ENCODE measurements around the gene SAMD4B. TPM values are rescaled to one million over a fixed set of nuclear protein-coding genes. Genes with fewer than 3 reads are reported as not detected.

SAMD4B gene
- total and polyA plus RNA-seq, 2 of the 8 experiments (the other 6 are each of a cell fraction or from before 2014, with no cell fraction given): 137 to 158 TPM

DNA sequence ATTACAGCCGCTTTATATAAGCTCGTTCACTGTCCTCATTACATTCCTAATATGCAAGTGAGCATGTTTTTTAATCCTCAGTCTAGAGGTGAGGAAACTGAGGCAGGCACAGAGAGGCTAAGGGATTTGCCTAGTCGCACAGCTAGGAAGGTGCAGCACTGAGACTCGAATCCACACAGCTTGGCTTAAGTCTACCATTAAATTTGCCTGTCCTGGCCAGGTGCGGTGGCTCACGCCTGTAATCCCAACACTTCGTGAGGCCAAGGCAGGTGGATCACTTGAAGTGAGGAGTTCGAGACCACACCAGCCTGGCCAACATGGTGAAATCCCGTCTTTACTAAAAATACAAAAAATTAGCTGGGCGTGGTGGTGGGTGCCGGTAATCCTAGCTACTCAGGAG is 85.5 kb downstream of the SAMD4B start:
- H3K4me1 ChIP-seq (replicated peaks in 1 of 4; ENCODE audit: control insufficient read depth in 3 of 4, insufficient read depth in 4 of 4, low read length in 3 of 4): peaks cover 5 to 18% (median 13%) of the 10 kb centered on the region in 4 experiments
- H3K23ac ChIP-seq (ENCODE audit: insufficient read length): no peak overlapping the region
- FAIRE-seq: no peak
- H3K79me1 ChIP-seq (ENCODE audit: low read depth, low read length): no peaks in the 10 kb centered on the region
- ChIA-PET POLR2A (ENCODE audit: partially characterized antibody) (interaction anchor here (0.5 to 47.8 kb wide), 18 partner anchors 4 to 313 kb away, joined by 3 to 1154 read pairs (median 6); partner anchors contain the start of genes EID2, MED29, PAF1 and PLEKHG2), CTCF (ENCODE audit: partially characterized antibody) (interaction anchor here (0.8 to 3.1 kb wide), 7 partner anchors 8 to 47 kb away, joined by 3 to 16 read pairs (median 11); partner anchors contain the start of gene PLEKHG2)
- H3K4ac ChIP-seq (replicated peaks; ENCODE audit: insufficient read length, low read depth, low read length): no peak overlapping the region
- no peak overlapping the region for H2AFZ ChIP-seq (ENCODE audit: low read length)
- DNase-seq (ENCODE audit: low read depth in 1 of 2, low spot score in 2 of 2): peak in 1 of 2 experiments; percentile 48
- no peaks in the 10 kb centered on the region for H3K79me2 ChIP-seq (ENCODE audit: control insufficient read depth in 1 of 2, insufficient read depth in 2 of 2, low read length in 2 of 2)
- no peak overlapping the region for H3K4me3 ChIP-seq (ENCODE audit: extremely low read depth in 1 of 4, insufficient read depth in 2 of 4, low read depth in 3 of 4, low read length in 4 of 4)
- no peak overlapping the region; the same call in 1 of the 2 replicates for H3K18ac ChIP-seq (ENCODE audit: extremely low read depth, low read length)
- H3K27me3 ChIP-seq (replicated peaks in 1 of 4; ENCODE audit: control insufficient read depth in 3 of 4, extremely low read depth in 1 of 4, insufficient read depth in 3 of 4, low read length in 3 of 4): no peaks in the 10 kb centered on the region
- H2BK12ac ChIP-seq (ENCODE audit: low read depth, low read length): peak overlapping the region; percentile 5; the same call in 1 of the 2 replicates
- H3K27ac ChIP-seq (ENCODE audit: low read depth, low read length): peak overlapping the region; percentile 48; the same call in 1 of the 2 replicates
- H3K36me3 ChIP-seq (ENCODE audit: control insufficient read depth in 2 of 4, insufficient read depth in 4 of 4, low read length in 3 of 4): peaks cover 15 to 35% (median 24%) of the 10 kb centered on the region in 4 experiments
- no peak overlapping the region for H2BK120ac ChIP-seq (replicated peaks; ENCODE audit: low read depth, low read length)
- no peak for TF ChIP-seq HDAC6 (IDR thresholded peaks at IDR 0.05; ENCODE audit: low read depth, low read length)
- TF ChIP-seq BRCA1 (IDR thresholded peaks at IDR 0.05; ENCODE audit: low read depth, low read length): no peak
- no peak for TF ChIP-seq POLR2A (IDR thresholded peaks at IDR 0.05; ENCODE audit: control extremely low read depth in 1 of 2, low read depth in 2 of 2, low read length in 2 of 2)
- no peak for TF ChIP-seq POLR2AphosphoS5 (IDR thresholded peaks at IDR 0.05; ENCODE audit: low read depth, low read length)
- no peak for TF ChIP-seq POU5F1 (IDR thresholded peaks at IDR 0.05; ENCODE audit: low read depth, low read length)
- TF ChIP-seq SP4 (IDR thresholded peaks at IDR 0.05; ENCODE audit: low read length): no peak
- no peak for TF ChIP-seq SIX5 (IDR thresholded peaks at IDR 0.05; ENCODE audit: low read depth, low read length)
- TF ChIP-seq, protein P1, sequence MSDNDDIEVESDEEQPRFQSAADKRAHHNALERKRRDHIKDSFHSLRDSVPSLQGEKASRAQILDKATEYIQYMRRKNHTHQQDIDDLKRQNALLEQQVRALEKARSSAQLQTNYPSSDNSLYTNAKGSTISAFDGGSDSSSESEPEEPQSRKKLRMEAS (IDR thresholded peaks at IDR 0.05): no peak
- TF ChIP-seq NANOG (IDR thresholded peaks at IDR 0.05; ENCODE audit: insufficient read depth, low read depth, low read length, poor library complexity, severe bottlenecking): no peak
- TF ChIP-seq PHF8 (conservative IDR thresholded peaks at IDR 0.05; ENCODE audit: low read depth, low read length): no peak
- no peak for TF ChIP-seq EZH2 (IDR thresholded peaks at IDR 0.05; ENCODE audit: low read depth, low read length, severe bottlenecking)
- TF ChIP-seq BCL11A (IDR thresholded peaks at IDR 0.05; ENCODE audit: low read depth in 2 of 2, low read length in 2 of 2): no peak
- no peak for TF ChIP-seq SP1 (IDR thresholded peaks at IDR 0.05; ENCODE audit: low read depth, low read length)
- TF ChIP-seq TCF12 (IDR thresholded peaks at IDR 0.05; ENCODE audit: low read depth, low read length): no peak
- no peak for TF ChIP-seq CBX5 (IDR thresholded peaks at IDR 0.05; ENCODE audit: low read depth, low read length)
- no peak overlapping the region for H3K9ac ChIP-seq (replicated peaks in 1 of 4; ENCODE audit: extremely low read depth in 1 of 4, low read depth in 3 of 4, low read length in 3 of 4)
- peak overlapping the region; percentile 2; the same call in 1 of the 2 replicates for H2BK15ac ChIP-seq (ENCODE audit: low read length)
- no peak overlapping the region for H3K56ac ChIP-seq (replicated peaks; ENCODE audit: insufficient read length, low read depth, low read length)
- H3K14ac ChIP-seq (ENCODE audit: insufficient read length): no peak overlapping the region
- peaks cover 0 to 3% of the 10 kb centered on the region in 2 experiments for H4K20me1 ChIP-seq (replicated peaks in 1 of 2; ENCODE audit: control insufficient read depth in 1 of 2, insufficient read depth in 2 of 2, low read length in 2 of 2)
- H4K8ac ChIP-seq (ENCODE audit: extremely low read depth, insufficient read depth, low read length): no peak overlapping the region
- peak overlapping the region; percentile 48 for H4K91ac ChIP-seq (replicated peaks; ENCODE audit: insufficient read length, low read length)
- WGBS, 2 experiments (ENCODE audit: extremely low coverage in 1 of 2, insufficient coverage in 1 of 2, insufficient read length in 1 of 2, insufficient replicate concordance in 2 of 2, low coverage in 1 of 2, low lambda C conversion rate in 2 of 2, missing lambda C conversion rate in 1 of 2): 86% methylated on average over 11 of the region's 11 CpGs; no CpG with 5 or more reads in 1 of the 2 experiments
- H3K4me2 ChIP-seq (ENCODE audit: insufficient read depth in 1 of 2, low read depth in 2 of 2, low read length in 2 of 2): peak overlapping the region in 1 of 2 experiments; percentile 44; a peak in 1 of 4 replicates
- no peak overlapping the region for H2BK20ac ChIP-seq (ENCODE audit: low read length)
- 0 out of 2 replicates have a peak overlapping the region, but pooled peaks have one; percentile 9 for H2AK5ac ChIP-seq (ENCODE audit: low read depth, low read length)
- no peaks in the 10 kb centered on the region for H3K9me3 ChIP-seq (ENCODE audit: insufficient read depth in 2 of 2, low read depth in 1 of 2, low read length in 1 of 2)
- H4K5ac ChIP-seq (ENCODE audit: insufficient read length, low read depth, low read length): no peak overlapping the region
- peaks cover 5% of the 10 kb centered on the region for H3K23me2 ChIP-seq (ENCODE audit: low read depth, low read length)
- H2BK5ac ChIP-seq (ENCODE audit: low read depth, low read length): peak overlapping the region; percentile 16

All from H1 (cell line).